Activated CD4-positive, alpha-beta T cell treated with anti-CD3 and anti-CD28 coated beads, Interleukin-2, amount 50 U/mL, for 1 hour (primary cell): ENCODE results near the gene ALG1.
"Not testable (repeated sequence)": the region's sequence is repeated elsewhere in the genome, so short reads cannot be mapped to it uniquely, and the experiment has no call there.

Experiments used
- DNase-seq: peaks from one replicate; pipeline ENCODE4 v3.0.0-alpha.2; 2020

Gene ALG1

DNA sequence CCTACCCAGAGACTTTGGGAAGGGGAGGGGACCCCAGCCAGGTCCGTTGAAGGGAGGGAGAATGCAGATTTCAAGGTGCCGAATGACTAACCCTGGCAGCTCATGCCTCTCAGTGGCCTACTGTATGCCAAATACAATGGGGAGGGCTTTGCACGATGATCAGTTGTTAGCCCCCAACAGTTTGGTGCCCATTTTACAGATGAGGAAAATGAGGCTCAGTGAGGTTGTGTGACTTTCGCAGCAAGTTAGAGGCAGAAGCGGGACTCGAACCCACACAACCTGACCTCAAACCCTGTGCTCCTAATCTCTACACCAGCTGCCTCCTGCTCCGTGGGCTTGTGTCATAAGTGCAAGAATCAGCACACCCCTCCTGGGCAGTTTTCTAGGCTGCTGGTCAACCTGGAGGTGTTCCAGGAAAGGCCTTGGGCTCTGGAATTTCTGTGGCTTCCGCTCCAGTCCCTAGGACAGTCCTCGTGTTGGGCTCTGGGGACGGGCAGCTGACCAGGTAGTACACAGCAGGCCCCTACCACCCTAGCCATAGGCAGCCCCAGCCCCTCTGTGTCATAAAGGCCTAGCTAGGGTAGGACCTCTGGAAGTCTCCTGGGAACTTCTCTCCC is 26.0 kb upstream of the ALG1 start:
- no peak for DNase-seq

- DNase-seq = no peak
Measured at GRCh38 chr16:5046914-5047313, 24.7 kb upstream of the ALG1 start.

DNA sequence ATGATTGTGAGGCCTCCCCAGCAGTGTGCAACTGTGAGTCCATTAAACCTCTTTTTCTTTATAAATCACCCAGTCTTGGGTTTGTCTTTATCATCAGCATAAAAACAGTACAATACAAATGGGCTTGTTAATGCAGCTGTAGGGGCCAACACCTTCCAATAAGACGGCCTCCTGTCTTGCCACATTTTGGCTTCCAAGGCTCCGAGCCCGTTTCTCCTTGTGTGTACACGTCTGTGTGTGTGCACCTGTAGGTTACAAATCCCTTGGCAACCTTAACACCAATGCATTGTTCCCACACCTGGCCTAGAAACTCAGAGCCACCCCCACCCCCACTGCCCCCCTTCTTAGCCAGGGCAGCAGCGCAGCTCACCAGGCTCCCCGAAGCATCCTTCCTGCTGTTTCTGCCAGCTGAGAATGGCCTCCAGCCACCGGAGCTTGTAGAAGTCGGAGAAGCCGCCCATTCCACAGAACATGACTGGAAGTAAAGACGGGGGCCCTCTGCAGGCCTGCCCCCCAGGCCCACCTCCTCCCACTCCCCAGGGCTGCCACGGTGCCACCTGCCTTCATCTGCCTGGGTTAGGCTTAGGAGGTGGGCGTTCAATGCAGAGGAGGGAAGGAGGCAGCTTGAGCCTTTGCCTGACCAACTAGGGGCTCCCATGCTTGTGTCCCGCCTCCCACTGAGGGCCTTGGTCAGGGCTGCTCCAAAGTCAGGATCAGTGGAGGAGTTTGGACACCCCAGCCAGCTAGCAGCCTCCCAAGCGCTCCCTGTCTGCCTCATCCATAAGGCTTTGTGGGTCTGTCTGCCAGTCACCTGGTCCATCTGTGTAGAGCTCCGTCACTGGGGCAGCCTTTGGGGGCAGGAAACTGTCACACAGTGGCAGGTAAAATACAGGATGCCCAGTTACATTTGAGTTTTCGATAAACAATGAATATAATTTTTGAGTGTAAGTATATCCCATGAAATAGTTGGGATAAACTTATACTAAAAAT is 16.5 kb upstream of the ALG1 start:
- DNase-seq = no peak

- peak; percentile 32 for DNase-seq
Measured at GRCh38 chr16:5056352-5056751, 15.3 kb upstream of the ALG1 start.

DNA sequence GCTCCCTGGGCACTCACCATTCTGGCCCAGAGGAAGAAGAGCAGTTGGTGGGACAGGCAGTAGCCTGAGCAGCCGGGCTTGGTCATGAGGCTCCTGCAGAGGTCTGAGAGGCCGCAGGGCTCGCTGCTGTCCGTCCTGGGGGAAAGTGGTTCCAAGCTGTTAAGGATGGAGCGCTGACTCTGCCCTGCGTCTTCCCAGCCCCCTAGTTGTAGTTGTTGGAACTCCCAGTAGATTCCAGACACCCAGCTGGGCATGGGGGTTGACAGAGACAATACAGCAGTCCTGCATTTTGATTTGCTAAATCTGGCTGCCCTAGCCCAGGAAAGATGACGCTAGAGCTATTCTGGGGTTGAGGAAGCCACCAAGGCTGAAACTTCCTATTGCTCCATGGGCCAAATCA is 13.2 kb upstream of the ALG1 start:
- no peak for DNase-seq

- no peak for DNase-seq
Measured at GRCh38 chr16:5059386-5060072, 12.1 kb upstream of the ALG1 start.

GRCh38 chr16:5060073-5060641 is 11.5 kb upstream of the ALG1 start:
- DNase-seq = no peak

DNA sequence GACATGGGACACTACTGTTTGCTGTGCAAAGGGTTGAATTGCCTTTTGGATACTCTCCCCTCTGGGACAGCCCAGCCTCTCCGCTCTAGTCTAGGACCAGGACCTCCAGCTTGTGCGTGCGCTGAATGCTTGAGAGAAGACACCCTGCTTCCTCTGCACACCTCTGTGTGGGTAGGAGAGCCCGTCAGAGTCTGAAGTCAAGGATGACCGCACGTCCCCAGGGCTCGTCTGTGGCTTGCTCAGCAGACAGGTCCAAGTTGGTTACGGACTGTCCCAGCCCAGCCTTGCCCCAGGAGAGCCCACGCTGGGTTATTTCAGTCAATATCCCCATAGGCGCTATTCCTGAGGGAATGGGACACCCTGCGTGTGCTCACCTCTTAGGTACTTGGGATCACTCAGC is 9.6 kb upstream of the ALG1 start:
- DNase-seq = no peak

GRCh38 chr16:5062790-5063765 is 8.6 kb upstream of the ALG1 start:
- DNase-seq = no peak

DNA sequence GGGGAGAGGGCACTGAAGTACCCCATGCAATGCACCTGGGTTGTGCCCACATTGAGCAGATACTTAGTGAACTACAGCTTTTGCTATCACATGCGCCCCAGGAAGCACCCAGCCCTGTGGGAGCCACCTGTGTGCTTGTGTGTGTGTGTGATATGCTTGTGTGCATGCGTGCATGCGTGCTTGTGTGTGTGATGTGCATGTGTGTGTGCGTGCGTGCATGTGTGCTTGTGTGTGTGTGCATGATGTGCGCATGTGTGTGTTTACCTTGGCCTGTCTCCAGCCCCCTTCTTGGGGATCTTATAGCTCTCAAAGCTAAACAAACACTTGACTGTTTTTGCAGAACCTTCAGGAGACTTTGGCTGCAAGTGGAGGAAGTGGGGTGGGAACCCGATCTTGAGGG is 6.7 kb upstream of the ALG1 start:
- no peak for DNase-seq

DNA sequence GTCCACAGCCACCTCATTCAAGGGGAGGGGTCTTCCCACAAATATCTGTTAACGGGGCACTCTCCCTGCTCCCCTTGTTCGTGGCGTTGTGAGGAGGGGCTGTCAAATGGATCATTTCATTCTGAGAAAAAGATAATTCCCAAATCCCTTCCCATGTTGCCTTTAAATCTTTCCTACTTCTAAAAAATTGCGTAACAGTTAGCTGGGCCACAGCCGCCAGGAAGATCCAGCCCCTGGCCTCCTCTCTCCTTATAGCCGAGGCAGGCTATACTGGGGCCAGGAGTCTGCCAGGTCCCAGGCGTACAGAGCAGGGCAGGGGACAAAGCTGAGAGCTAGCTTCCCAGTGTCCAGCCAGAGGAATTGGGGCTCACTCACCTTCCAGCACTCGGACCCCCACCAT is 6.3 kb upstream of the ALG1 start:
- DNase-seq = no peak

DNA sequence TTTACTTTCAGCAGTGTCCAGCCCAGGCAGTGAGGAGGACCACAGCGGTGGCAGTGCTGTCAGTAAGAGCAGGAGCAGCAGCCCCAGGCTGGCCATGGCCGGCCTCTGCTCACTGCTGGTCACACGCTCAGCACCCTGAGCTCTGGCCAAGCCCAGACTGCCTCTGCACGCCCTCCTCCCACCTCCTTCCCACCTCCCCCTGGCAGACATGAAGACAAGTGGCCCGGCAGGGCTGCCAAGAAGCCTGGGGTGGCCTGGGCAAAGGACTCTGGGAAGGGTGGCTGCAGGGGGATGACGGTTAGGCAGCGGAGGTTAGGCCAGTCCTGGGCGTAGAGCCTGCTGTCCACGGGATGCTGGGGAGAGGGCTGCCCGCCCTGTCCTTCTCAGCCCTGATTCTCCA is 5.8 kb upstream of the ALG1 start, which contains the start of gene C16orf89:
TSS of gene C16orf89 (minus strand) at position 144 of the 400 bp plus-strand sequence. CDS start at position 96, 48 bp downstream.
- DNase-seq = no peak

DNA sequence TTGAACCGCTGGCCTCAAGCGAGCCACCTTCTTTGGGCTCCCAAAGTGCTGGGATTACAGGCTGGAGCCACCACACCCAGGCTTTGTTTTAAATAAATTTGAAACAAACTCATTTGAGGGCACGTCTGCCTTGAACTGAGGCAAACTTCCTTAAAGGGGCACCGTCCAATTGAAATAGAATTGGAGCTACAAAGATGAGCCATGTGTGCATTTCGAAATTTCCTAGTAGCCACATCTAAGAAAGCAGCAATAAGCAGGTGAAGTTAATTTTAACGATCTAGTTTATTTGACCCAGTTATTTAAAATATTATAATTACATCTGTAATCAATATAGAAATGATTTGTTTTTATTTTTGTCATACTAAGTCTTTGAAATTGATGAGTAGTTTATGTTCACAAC is 5.1 kb upstream of the ALG1 start:
- no peak for DNase-seq

DNA sequence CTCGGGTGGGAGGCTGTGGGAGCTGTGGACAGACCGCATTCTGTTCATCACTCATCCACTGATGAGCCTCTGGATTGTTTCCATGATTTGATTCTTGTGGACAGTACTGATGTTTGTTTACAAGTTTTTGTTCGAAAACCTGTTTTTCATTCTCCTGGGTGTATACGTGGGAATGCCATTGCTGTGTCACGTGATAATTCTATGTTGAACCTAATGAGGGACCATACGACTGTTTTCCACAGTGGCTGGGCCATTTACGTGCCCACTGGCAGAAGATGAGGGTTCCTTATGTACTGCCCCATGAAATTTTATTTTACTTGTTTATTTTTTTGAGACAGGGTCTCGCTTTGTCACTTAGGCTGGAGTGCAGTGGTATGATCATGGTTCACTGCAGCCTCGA is 2.6 kb upstream of the ALG1 start:
- no peak for DNase-seq

GRCh38 chr16:5069854-5070253 is 1.8 kb upstream of the ALG1 start:
- no peak for DNase-seq

- DNase-seq = no peak
Measured at GRCh38 chr16:5070431-5071186, 1.0 kb upstream of the ALG1 start.

DNA sequence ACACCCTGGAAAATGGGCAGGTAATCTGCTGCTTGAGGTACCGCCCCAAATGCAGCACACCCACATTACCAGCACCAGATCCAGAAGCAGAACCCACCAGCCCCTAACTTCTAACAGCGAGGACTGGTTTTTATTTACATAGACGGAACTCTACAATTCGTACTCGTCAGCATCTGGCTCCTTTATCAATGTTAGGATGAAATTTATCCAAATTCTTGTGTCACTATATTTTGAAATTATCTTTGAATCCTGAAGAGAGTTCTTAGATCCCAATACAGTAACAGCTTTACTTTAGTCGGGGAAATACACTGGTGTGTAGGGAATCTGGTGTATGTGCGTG is 332 bp upstream of the ALG1 start:
- DNase-seq = no peak

DNA sequence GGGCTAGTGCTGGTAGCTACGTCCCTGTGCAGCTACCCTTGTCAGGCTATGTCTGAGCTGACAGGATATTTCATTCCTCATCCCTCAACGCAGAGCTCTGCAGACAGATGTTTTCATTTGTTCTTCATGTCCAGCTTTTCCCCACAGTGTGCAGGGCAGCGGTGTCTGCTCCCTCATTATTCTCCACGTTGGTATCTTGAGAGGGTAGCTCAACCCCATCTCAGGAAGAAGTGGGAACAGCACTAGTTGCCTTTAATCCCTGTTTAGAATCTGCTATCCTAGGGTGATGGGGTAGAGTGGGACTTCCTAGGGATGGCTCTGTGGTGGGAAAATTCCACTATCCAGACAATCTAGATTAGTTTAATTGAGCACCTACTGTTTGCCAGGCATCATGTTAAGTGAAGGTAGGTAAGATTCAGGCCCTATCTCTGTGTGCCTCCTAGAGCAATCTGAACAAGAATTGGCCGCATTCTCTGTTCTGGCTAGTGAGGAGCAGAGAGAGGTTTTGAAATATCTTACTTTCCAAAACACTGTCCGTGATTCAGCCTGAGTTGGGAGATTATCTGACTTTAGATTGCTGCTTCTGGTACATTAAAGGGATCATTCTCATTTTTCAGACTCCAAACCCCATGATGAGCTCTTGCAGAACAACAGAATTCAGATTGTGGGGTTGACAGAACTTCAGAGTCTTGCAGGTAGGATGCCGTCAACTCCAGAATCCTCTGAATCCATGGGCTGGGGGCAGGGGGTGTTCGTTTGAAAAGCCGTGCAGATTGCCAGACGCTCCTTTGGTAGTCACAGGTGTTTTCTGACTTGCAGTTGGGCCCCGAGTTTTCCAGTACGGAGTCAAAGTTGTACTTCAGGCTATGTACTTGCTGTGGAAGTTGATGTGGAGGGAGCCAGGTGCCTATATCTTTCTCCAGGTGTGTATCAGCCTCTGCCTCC is 963 bp downstream of the ALG1 start:
- DNase-seq = no peak

- DNase-seq = no peak
Measured at GRCh38 chr16:5073279-5073629, 1.6 kb downstream of the ALG1 start.

- DNase-seq = not testable (repeated sequence)
Measured at GRCh38 chr16:5073771-5074170, 2.1 kb downstream of the ALG1 start.
